K562 (cell line): Measurements from ENCODE around the gene NUP160. TPM values are rescaled to one million over a fixed set of nuclear protein-coding genes. Genes with fewer than 3 reads are reported as not detected.

ENCODE experiments used
- BRD9 ChIP-seq: fragments of 450-650 bp; IDR thresholded peaks from 2 replicates; pipeline ENCODE4 v1.6.1; 2018; ENCODE audit warnings: low read depth; ENCODE audit not compliant: partially characterized antibody
- CAMTA2 ChIP-seq: fragments of 250-450 bp; sonication (Bioruptor Pico); conservative IDR thresholded peaks from 2 replicates; pipeline ENCODE4 v1.5.1; 2022
- ESRRA ChIP-seq: fragments of 450-650 bp; IDR thresholded peaks from 2 replicates; pipeline ENCODE4 v1.6.1; 2014; ENCODE audit warnings: low read depth, mild to moderate bottlenecking, moderate library complexity, borderline replicate concordance
- HEY1 ChIP-seq: fragments of 250-450 bp; sonication (Bioruptor Pico); IDR thresholded peaks from 2 replicates; pipeline ENCODE4 v1.5.0; 2020; ENCODE audit warnings: mild to moderate bottlenecking, moderate library complexity, borderline replicate concordance
- NFIX ChIP-seq: fragments of 250-450 bp; sonication (Bioruptor Pico); IDR thresholded peaks from 2 replicates; pipeline ENCODE4 v1.4.0; 2020; ENCODE audit warnings: low read depth, mild to moderate bottlenecking, moderate library complexity
- PHTF2 ChIP-seq: fragments of 250-450 bp; sonication (Bioruptor Pico); IDR thresholded peaks from 2 replicates; pipeline ENCODE4 v1.5.0; 2021; ENCODE audit warnings: mild to moderate bottlenecking
- RUNX1 ChIP-seq: sonication (generic); IDR thresholded peaks from 2 replicates; pipeline ENCODE4 v1.6.1; 2016; ENCODE audit warnings: antibody characterized with exemption, low read depth
- SRSF9 ChIP-seq: fragments of 200-400 bp; formaldehyde crosslinking; IDR thresholded peaks from 2 replicates; pipeline ENCODE4 v1.6.1; 2017; ENCODE audit warnings: low read depth, low read length, borderline replicate concordance
- ZBTB49 ChIP-seq: sonication (generic); formaldehyde crosslinking; IDR thresholded peaks from 2 replicates; pipeline ENCODE4 v1.8.0; 2022; ENCODE audit warnings: missing genetic modification reagents, mild to moderate bottlenecking, borderline replicate concordance
- polyA plus RNA-seq, 8 experiments: library from polyadenylated mRNA; depleted of rRNA in 4 of 8; stranded (reverse) in 5 of 8; unstranded in 3 of 8; fragments of >200 nt; fragmentation: Nextera tagmentation in 2 of 8; fragmentation: Illumina TruSeq in 1 of 8; extraction: Ambion mirVana in 2 of 8; extraction: Trizol in 1 of 8; gene quantifications; 2 replicates each; pipeline versions ENCODE4 v1.2.1 to v1.2.3, GENCODE V29; 2011 to 2014; ENCODE audit warnings: inconsistent platforms in 1 of 8, missing spikeins in 1 of 8
- total RNA-seq, 7 experiments: library from RNA; depleted of rRNA in 6 of 7; stranded (reverse); fragments of >200 nt in 6 of 7; fragmentation: Illumina TruSeq in 2 of 7; extraction: Trizol in 2 of 7; gene quantifications; 2 replicates each; pipeline versions ENCODE4 v1.2.1 to v1.2.3, GENCODE V29; 2011 to 2021; ENCODE audit warnings: low replicate concordance in 1 of 7
- TF ChIP-seq, protein P1 (sequence below): IDR thresholded peaks from 2 replicates; pipeline ENCODE4 v1.6.1; 2011; ENCODE audit not compliant: insufficient read length; ENCODE audit errors: extremely low read depth
- TF ChIP-seq, protein P2 (sequence below), 2 experiments: fragments of 250-450 bp in 1 of 2; fragments of 450-650 bp in 1 of 2; sonication (Bioruptor Pico) in 1 of 2; IDR thresholded peaks; 2 replicates each; pipeline versions ENCODE4 v1.6.1 to v1.8.0; 2016 to 2021; ENCODE audit warnings: mild to moderate bottlenecking in 2 of 2, moderate library complexity in 2 of 2, missing compliant biosample characterization in 1 of 2, missing genetic modification characterization in 1 of 2

Gene NUP160
- total and polyA plus RNA-seq, 9 of the 15 experiments (the other 6 are each of a cell fraction or from before 2014, with no cell fraction given), result 41.5 to 112 (median 65.0) TPM

- TF ChIP-seq, protein P1, sequence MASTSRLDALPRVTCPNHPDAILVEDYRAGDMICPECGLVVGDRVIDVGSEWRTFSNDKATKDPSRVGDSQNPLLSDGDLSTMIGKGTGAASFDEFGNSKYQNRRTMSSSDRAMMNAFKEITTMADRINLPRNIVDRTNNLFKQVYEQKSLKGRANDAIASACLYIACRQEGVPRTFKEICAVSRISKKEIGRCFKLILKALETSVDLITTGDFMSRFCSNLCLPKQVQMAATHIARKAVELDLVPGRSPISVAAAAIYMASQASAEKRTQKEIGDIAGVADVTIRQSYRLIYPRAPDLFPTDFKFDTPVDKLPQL, result no peak
- TF ChIP-seq, protein P2, sequence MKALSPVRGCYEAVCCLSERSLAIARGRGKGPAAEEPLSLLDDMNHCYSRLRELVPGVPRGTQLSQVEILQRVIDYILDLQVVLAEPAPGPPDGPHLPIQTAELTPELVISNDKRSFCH (CRISPR knock-in tag; IDR thresholded peaks at IDR 0.05), result no peak
- TF ChIP-seq, protein P2 (tag; IDR thresholded peaks at IDR 0.05), result no peak
- TF ChIP-seq BRD9 (no peak), RUNX1 (no peak), ZBTB49 (CRISPR knock-in tag) (no peak), SRSF9 (no peak), ESRRA (no peak), NFIX (no peak), CAMTA2 (CRISPR knock-in tag) (no peak), PHTF2 (CRISPR knock-in tag) (no peak), HEY1 (CRISPR knock-in tag) (no peak)
These were observed 12.4 kb upstream of the NUP160 start (continued) for GRCh38 chr11:47860536-47860935.
